Sigmoid colon (tissue), 4 donors: ENCODE measurements around the gene METAP1.

Source experiments
- EP300 ChIP-seq, 4 donors: sonication (generic); formaldehyde crosslinking; IDR thresholded peaks; one replicate each; pipeline ENCODE4 v1.6.1; 2017; ENCODE audit warnings: antibody characterized with exemption in 4 of 4
- TF ChIP-seq, protein P1 (sequence below), 4 experiments: fragments of 450-650 bp in 3 of 4; fragments of 200-600 bp in 1 of 4; IDR thresholded peaks; one replicate each; pipeline ENCODE4 v1.5.1; 2016 to 2019; ENCODE audit warnings: antibody characterized with exemption in 4 of 4, mild to moderate bottlenecking in 3 of 4, moderate library complexity in 2 of 4

DNA sequence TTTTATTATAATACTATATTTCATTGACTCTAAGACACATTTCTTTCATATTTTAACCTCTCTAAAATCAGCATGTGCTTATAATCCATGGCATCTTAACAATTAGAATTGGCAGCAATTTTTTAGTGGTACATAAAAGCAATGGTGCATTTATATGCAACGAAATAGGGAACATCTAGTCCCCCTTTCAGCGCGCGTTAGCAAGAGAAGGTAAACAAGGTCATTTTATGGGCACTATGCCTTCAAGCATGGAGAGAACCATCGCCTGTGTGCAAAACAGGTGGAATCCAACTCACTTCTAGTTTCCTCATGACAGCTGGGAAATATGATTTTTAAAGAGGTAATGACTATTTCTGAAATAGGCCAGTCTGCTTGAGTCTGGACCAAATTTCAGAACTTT is 86.7 kb downstream of the METAP1 start:
- TF ChIP-seq, protein P1, sequence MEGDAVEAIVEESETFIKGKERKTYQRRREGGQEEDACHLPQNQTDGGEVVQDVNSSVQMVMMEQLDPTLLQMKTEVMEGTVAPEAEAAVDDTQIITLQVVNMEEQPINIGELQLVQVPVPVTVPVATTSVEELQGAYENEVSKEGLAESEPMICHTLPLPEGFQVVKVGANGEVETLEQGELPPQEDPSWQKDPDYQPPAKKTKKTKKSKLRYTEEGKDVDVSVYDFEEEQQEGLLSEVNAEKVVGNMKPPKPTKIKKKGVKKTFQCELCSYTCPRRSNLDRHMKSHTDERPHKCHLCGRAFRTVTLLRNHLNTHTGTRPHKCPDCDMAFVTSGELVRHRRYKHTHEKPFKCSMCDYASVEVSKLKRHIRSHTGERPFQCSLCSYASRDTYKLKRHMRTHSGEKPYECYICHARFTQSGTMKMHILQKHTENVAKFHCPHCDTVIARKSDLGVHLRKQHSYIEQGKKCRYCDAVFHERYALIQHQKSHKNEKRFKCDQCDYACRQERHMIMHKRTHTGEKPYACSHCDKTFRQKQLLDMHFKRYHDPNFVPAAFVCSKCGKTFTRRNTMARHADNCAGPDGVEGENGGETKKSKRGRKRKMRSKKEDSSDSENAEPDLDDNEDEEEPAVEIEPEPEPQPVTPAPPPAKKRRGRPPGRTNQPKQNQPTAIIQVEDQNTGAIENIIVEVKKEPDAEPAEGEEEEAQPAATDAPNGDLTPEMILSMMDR (IDR thresholded peaks at IDR 0.05) = no peak
- TF ChIP-seq EP300 (IDR thresholded peaks at IDR 0.05) = no peak
